Measurements from ENCODE around the gene SLC25A29. TPM values are rescaled to one million over a fixed set of nuclear protein-coding genes. Genes with fewer than 3 reads are reported as not detected.

Gene SLC25A29
- total and polyA plus RNA-seq, 2 of the 13 experiments (the other 11 are each of a cell fraction or from before 2014, with no cell fraction given), result 12.2 to 17.2 TPM

DNA sequence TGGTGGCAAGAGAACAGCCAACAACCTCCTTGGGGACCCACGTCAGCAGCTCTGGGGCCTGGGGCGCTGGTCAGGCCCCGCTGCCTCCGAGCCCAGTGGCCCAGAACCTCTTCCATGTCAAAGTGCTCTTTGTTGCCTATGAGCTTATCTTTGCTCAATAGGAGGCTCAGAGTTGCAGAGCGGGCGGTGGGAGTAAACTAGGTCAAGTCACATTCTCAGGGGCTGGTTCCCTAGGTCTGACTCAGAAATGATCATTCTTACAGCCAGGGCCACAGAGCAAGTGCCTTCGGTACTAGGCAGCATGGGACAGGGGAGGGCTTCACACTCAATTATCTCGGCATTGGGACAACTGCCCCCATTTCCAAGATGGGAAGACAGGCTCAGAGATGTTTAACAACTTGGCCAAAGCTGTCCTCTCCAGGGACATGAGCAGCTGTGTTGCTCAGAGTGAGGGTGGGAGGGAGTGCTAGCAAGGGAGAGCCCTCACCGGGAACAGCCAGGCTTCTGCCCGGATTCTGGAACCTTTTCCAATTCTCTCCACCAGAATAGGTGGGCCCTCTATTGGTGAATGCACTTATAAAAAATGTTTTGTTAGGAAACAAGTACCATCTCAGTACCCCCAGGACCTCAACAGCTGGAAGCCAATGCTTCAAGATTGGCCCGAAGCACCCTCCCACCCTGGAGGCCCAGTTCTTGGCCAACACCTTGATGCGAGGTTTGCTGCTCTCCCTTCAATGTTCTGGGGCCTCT is 11.9 kb downstream of the SLC25A29 start:
- Histone ChIP-seq H3K27ac (ENCODE audit: extremely low read length, insufficient read depth, low read length) (peak overlapping the region; percentile 52), H3K9ac (ENCODE audit: insufficient read depth, low read depth, low read length) (no peak overlapping the region), H3K9me3 (ENCODE audit: low read length) (no peaks in the 10 kb centered on the region), H3K4me1 (ENCODE audit: insufficient read depth, low read length) (peaks cover 42% of the 10 kb centered on the region), H3K4me3 (replicated peaks in 1 of 3; ENCODE audit: insufficient read depth in 1 of 3, low read depth in 2 of 3, low read length in 3 of 3) (no peak overlapping the region), H3K27me3 (ENCODE audit: control insufficient read depth in 1 of 2, insufficient read depth in 2 of 2, low read length in 2 of 2) (no peaks in the 10 kb centered on the region), H3K36me3 (replicated peaks in 1 of 2; ENCODE audit: control insufficient read depth in 1 of 2, insufficient read depth in 2 of 2, low read length in 2 of 2) (no peaks in the 10 kb centered on the region; a peak in 1 of 5 replicates), H3K79me2 (ENCODE audit: insufficient read depth, low read length) (no peaks in the 10 kb centered on the region), H4K20me1 (ENCODE audit: insufficient read depth, low read length) (no peaks in the 10 kb centered on the region), H2AFZ (ENCODE audit: low read length) (no peak overlapping the region), H3K4me2 (ENCODE audit: low read depth, low read length) (peak overlapping the region; percentile 15)
- 0 out of 2 replicates have a peak, but pooled peaks have one; percentile 52 for TF ChIP-seq ZNF205 (CRISPR knock-in tag; IDR thresholded peaks at IDR 0.05)
- peak; percentile 68 for TF ChIP-seq ZNF629 (CRISPR knock-in tag; conservative IDR thresholded peaks at IDR 0.05)
- no peak for TF ChIP-seq KAT7 (CRISPR knock-in tag; IDR thresholded peaks at IDR 0.05; ENCODE audit: borderline replicate concordance)
- TF ChIP-seq SNRNP70 (IDR thresholded peaks at IDR 0.05; ENCODE audit: low read depth, low read length), result no peak
- TF ChIP-seq ZFYVE20 (CRISPR knock-in tag; IDR thresholded peaks at IDR 0.05; ENCODE audit: borderline replicate concordance, low read depth), result no peak
- peak; percentile 17 for TF ChIP-seq HNRNPLL (IDR thresholded peaks at IDR 0.05; ENCODE audit: low read depth, low read length, poor library complexity, severe bottlenecking)
- TF ChIP-seq SMYD3 (CRISPR knock-in tag; IDR thresholded peaks at IDR 0.05), result no peak
- TF ChIP-seq HDAC6 (IDR thresholded peaks at IDR 0.05; ENCODE audit: low read depth, low read length), result no peak
- TF ChIP-seq, protein P1, sequence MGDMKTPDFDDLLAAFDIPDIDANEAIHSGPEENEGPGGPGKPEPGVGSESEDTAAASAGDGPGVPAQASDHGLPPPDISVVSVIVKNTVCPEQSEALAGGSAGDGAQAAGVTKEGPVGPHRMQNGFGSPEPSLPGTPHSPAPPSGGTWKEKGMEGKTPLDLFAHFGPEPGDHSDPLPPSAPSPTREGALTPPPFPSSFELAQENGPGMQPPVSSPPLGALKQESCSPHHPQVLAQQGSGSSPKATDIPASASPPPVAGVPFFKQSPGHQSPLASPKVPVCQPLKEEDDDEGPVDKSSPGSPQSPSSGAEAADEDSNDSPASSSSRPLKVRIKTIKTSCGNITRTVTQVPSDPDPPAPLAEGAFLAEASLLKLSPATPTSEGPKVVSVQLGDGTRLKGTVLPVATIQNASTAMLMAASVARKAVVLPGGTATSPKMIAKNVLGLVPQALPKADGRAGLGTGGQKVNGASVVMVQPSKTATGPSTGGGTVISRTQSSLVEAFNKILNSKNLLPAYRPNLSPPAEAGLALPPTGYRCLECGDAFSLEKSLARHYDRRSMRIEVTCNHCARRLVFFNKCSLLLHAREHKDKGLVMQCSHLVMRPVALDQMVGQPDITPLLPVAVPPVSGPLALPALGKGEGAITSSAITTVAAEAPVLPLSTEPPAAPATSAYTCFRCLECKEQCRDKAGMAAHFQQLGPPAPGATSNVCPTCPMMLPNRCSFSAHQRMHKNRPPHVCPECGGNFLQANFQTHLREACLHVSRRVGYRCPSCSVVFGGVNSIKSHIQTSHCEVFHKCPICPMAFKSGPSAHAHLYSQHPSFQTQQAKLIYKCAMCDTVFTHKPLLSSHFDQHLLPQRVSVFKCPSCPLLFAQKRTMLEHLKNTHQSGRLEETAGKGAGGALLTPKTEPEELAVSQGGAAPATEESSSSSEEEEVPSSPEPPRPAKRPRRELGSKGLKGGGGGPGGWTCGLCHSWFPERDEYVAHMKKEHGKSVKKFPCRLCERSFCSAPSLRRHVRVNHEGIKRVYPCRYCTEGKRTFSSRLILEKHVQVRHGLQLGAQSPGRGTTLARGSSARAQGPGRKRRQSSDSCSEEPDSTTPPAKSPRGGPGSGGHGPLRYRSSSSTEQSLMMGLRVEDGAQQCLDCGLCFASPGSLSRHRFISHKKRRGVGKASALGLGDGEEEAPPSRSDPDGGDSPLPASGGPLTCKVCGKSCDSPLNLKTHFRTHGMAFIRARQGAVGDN (CRISPR knock-in tag; IDR thresholded peaks at IDR 0.05), result peak; percentile 20; the same call in 1 of the 2 replicates
- TF ChIP-seq SMARCE1 (IDR thresholded peaks at IDR 0.05; ENCODE audit: borderline replicate concordance), result no peak
- no peak for TF ChIP-seq GPN1 (CRISPR knock-in tag; IDR thresholded peaks at IDR 0.05; ENCODE audit: borderline replicate concordance)
- ATAC-seq (no peak), FAIRE-seq (no peak), DNase-seq (ENCODE audit: low spot score) (no peak)
- no TSS peak for BruUV-seq (replicated peaks)
- 73% methylated on average over 5 of the region's 12 CpGs for WGBS (ENCODE audit: low lambda C conversion rate)
- ChIA-PET CTCF (ENCODE audit: low intra/inter-chr PET ratio, low total read pairs) (no interaction called here), POLR2A (interaction anchor here (0.9 kb wide), 1 partner anchor 9 kb away, joined by 3 read pairs; no protein-coding TSS in a partner anchor)
- intact Hi-C loops (cut with micrococcal nuclease; ENCODE audit: unreplicated experiment), result no loop called here
- in situ Hi-C loops (cut with HindIII; ENCODE audit: extremely low pct_ligation_motif_present, low pct_unique_long_range_greater_than_20kb), result no loop called here
